Muscle of arm (tissue), 14 donors: ENCODE measurements around the gene TMPRSS11D. TPM values are rescaled to one million over a fixed set of nuclear protein-coding genes. Genes with fewer than 3 reads are reported as not detected.

Experiments used
- DNase-seq: peaks from one replicate; pipeline ENCODE4 v3.0.0-alpha.2; 2013
- long read RNA-seq, 11 donors: transcript quantifications; one replicate each; lab custom pipeline, GENCODE V29; 2026
- polyA plus RNA-seq, 12 donors: library from polyadenylated mRNA; unstranded; fragments of 120-200 nt; gene quantifications; one replicate each; pipeline ENCODE4 v1.2.1, GENCODE V29; 2013; ENCODE audit not compliant: insufficient read length in 12 of 12

Gene TMPRSS11D, protein sequence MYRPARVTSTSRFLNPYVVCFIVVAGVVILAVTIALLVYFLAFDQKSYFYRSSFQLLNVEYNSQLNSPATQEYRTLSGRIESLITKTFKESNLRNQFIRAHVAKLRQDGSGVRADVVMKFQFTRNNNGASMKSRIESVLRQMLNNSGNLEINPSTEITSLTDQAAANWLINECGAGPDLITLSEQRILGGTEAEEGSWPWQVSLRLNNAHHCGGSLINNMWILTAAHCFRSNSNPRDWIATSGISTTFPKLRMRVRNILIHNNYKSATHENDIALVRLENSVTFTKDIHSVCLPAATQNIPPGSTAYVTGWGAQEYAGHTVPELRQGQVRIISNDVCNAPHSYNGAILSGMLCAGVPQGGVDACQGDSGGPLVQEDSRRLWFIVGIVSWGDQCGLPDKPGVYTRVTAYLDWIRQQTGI
- polyA plus RNA-seq: under 1 TPM in 5 of 12 donors, not detected in 7; 0.05 to 0.50 (median 0.29) TPM
- long read RNA-seq, donor 1: 0 reads
- long read RNA-seq, donor 2: 0 reads
- long read RNA-seq, donor 3: 0 reads
- long read RNA-seq, donor 4: 0 reads
- long read RNA-seq, donor 5: 0 reads
- long read RNA-seq, donor 6: 0 reads
- long read RNA-seq, donor 7: 0 reads
- long read RNA-seq, donor 8: 0 reads
- long read RNA-seq, donor 9: 0 reads
- long read RNA-seq, donor 10: 0 reads
- long read RNA-seq, donor 11: 0 reads

GRCh38 chr4:67883902-67884301 is at the start of gene TMPRSS11D:
Gene TMPRSS11D, minus strand, starts transcription at chr4:67884002. Its CDS starts 69 bp downstream, at chr4:67883933.
- DNase-seq: no peak

GRCh38 chr4:67933038-67933437 is 49.2 kb upstream of the TMPRSS11D start:
- DNase-seq: no peak

- DNase-seq: no peak
These were observed 47.5 kb upstream of the TMPRSS11D start for GRCh38 chr4:67931256-67931655.

- DNase-seq: no peak
These were observed 45.6 kb upstream of the TMPRSS11D start for GRCh38 chr4:67929426-67929825.

GRCh38 chr4:67928546-67928945 is 44.7 kb upstream of the TMPRSS11D start:
- peak; percentile 11 for DNase-seq

DNA sequence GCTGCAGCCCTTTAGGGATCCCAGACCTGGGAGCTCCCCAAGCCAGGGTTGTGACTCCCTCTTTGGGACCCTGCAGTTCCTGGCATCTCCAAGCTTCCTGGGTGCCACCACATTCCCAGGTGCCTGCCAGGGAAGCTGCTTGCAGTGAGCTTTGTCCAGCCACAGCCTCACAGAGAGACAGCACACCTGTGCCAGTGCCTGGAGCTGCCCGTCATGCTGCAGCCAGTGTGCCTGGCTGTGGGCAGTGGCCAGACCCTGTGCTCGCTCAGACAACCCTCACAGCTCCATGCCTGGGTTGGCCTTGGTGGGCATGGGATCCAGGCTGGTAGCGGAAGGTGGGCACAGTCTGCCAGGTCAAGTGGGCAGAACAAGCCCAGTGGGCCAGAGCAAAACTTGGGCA is 43.4 kb upstream of the TMPRSS11D start:
- no peak for DNase-seq

DNA sequence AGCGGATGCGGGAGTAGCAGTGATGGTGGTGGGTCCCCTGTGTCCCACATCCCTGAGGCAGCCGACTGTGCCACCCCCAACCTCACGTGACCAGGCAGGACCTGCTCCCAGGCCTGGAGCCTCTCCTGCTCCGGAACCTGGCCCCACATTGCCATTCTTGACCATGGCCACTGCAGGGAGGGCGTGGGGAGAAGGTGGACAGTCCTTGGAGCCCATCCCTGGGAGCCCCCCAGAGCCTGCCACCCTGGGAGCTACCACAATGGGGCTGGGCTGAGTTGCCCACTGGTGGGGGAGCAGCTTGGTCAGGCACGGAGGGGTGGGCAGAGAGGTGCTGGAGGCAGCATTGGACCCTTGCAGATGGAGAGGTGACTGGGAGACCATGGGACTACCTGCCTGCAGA is 42.7 kb upstream of the TMPRSS11D start:
- no peak for DNase-seq

DNA sequence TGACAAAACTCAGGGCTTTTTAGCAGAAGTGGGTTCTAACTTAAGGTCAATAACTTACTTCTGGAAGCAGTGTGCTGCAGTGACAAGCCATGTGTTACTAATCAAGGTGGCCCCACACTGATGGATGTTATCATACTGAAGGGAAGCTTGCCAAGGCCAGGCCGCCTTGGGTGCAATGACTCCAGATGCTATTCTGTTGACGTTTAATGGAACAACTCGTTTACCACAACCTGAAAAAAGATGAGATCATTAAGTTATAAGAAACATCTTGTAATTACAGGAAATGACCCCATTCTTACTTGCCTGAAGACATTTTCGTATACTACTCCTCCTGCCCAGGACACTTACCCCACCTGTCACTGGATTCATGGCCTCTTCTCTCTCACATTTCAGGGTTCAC is 38.9 kb upstream of the TMPRSS11D start:
- DNase-seq: peak; percentile 17

DNA sequence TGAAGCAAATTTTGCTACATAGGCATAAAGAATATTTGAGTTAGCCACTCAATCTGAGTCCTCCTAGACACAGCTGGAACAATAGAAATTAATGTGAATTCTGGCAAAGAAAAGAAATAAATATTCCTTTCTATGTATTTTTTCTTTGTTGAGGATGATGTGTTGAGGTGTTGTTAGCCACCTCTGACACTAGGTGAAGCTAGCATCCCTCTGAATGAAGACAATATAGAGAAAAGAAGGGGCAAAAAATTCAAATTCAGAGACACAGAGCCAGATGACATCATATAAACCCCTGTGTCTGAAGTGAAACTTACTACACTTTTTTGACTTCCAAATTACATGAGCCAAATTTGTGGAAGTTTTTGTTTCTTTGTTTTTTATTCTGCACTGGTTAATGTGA is 34.6 kb upstream of the TMPRSS11D start:
- no peak for DNase-seq

DNA sequence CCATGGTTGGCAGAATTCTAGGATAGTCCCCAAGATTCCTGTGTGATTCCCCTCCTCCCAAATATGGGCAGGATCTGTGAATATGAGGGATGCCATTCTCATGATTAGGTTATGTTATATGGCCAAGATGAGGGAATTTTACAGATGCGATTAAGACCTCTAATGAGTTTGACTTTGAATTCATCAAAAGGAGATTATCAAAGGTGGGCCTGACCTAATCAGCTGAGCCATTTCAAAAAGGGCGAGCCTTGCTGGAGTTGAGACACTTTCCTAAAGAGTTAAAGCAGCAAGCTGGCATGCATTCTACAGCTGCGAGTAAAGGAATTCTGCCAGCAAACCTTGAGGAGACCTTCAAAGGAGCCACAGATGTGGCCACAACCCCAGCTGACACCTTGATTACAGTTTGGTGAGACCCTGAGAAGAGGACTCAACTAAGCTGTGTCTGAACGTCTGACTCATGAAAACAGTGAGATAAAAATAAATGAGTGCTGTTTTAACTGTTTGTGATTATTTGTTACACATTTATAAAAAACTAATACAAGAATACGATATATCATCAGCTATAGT is 31.7 kb upstream of the TMPRSS11D start:
- no peak for DNase-seq

- no peak for DNase-seq
These were observed 28.3 kb upstream of the TMPRSS11D start for GRCh38 chr4:67912080-67912479.

- no peak for DNase-seq
These were observed 27.8 kb upstream of the TMPRSS11D start for GRCh38 chr4:67911638-67912037.

GRCh38 chr4:67911141-67911540 is 27.3 kb upstream of the TMPRSS11D start:
- DNase-seq: no peak

DNA sequence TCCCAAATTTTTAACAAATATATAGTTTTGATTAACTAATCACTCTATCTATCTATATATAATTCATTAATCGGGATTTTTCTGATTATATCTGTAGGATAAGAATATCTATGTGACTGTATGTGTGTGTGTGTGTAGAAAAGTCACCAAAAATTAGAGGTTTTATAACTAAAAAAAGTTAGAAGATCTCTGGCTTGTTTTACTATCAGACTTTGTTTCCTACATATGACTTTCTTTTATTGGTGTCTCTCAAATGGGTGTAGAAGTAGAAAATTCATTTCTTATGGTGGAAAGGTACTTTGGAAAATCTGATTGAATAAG is 26.7 kb upstream of the TMPRSS11D start:
- no peak for DNase-seq

GRCh38 chr4:67909905-67910584 is 26.2 kb upstream of the TMPRSS11D start:
- no peak for DNase-seq

GRCh38 chr4:67907650-67908049 is 23.8 kb upstream of the TMPRSS11D start:
- DNase-seq: no peak

DNA sequence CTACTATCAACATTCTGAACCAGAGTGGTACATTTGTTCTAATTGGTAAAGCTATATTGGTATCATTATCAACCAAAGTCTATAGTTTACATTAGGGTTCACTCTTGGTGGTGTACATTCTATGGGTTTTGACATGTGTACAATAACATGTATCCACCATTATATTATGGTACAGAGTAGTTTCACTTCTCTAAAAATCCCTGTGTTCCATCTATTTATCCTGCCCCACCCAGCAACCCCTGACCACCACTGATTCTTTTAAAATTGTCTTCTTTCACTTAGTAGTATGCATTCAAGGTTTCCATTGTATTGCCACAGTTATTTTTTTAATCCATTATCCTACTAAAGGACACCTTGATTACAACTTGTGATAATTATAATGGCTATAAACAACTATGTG is 15.3 kb upstream of the TMPRSS11D start:
- DNase-seq: no peak

DNA sequence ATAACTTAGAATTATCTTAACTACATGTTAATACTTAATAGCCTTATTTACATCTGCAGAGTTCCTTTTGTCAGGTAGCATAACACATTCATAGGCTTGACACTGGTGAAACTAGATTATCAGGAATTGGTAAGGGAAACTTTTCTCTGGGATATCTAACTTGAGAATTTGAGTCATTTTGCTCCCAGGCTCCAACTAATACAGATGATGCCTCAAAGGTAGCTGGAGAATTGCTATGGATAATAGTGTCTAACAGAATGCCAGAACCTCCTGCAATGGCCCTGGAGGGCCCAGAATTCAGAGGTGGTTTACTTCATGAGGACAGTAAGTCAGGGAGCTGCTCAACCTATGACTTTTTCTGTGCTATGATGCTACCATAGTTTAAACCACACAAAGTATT is 13.9 kb upstream of the TMPRSS11D start:
- no peak for DNase-seq

GRCh38 chr4:67896421-67897065 is 12.7 kb upstream of the TMPRSS11D start:
- DNase-seq: no peak

- no peak for DNase-seq
These were observed 10.9 kb upstream of the TMPRSS11D start for GRCh38 chr4:67894659-67895058.

DNA sequence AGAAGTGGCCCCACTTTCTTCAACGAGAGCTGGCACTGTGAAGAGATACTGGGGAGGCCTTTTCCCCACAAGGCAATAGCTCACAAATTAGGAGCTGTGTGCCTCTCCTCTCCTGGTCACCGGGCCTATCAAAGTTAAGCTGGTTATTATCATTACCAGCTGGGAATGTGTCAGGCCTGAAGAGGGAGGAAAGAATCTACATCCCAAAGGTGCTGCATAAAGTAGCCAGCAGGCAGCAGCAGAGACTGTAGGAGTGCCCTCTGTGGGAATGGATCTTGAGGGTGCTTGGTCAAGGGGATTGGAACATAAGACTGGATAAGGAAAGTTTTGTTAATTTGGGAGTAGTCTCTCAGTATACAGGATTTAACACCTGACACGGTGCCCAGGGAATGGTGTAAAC is 9.1 kb upstream of the TMPRSS11D start:
- no peak for DNase-seq

DNA sequence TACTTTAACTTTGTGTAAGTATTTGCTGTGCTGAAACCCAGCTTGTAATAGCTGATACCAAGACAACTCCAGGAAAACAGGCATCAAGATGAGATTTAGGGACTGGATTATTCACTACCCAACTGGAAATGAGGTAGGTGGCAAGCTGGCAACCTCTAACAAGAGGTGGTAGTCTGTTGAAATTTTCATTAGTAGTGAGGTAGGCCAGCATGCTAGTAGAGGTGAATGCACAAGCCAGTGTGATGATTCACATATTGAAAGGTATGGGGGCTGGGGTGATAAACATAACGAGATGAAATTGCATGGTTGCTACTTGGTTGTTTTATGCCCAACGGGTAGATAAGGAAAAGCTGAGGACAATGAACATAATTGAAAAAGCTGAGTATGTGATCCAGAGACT is 8.5 kb upstream of the TMPRSS11D start:
- DNase-seq: no peak
